ENCODE results near the gene GNG14.
"Not testable (repeated sequence)": the region's sequence is repeated elsewhere in the genome, so short reads cannot be mapped to it uniquely, and the experiment has no call there.

Gene GNG14

GRCh38 chr19:12667731-12668302 is 20.0 kb upstream of the GNG14 start:
- DNase-seq, result no peak

- DNase-seq, result no peak
Measured at GRCh38 chr19:12668346-12668745, 19.5 kb upstream of the GNG14 start.

- no peak for DNase-seq
Measured at GRCh38 chr19:12668932-12669269, 18.9 kb upstream of the GNG14 start.

GRCh38 chr19:12669270-12670158 is 18.3 kb upstream of the GNG14 start:
- DNase-seq, result peak; percentile 43 to 65

GRCh38 chr19:12670159-12670928 is 17.5 kb upstream of the GNG14 start:
- no peak for DNase-seq

GRCh38 chr19:12672744-12673143 is 15.1 kb upstream of the GNG14 start:
- DNase-seq, result no peak

GRCh38 chr19:12675399-12675798 is 12.4 kb upstream of the GNG14 start:
- no peak for DNase-seq

GRCh38 chr19:12675940-12676339 is 11.9 kb upstream of the GNG14 start:
- no peak for DNase-seq

- DNase-seq, result peak; percentile 67 to 73
Measured at GRCh38 chr19:12676384-12676792, 11.4 kb upstream of the GNG14 start.

- no peak for DNase-seq
Measured at GRCh38 chr19:12676928-12677327, 10.9 kb upstream of the GNG14 start.

- DNase-seq, result not testable (repeated sequence)
Measured at GRCh38 chr19:12678039-12678438, 9.8 kb upstream of the GNG14 start.

GRCh38 chr19:12680034-12680433 is 7.8 kb upstream of the GNG14 start:
- no peak for DNase-seq

- DNase-seq, result peak; percentile 95 to 96
Measured at GRCh38 chr19:12681074-12681987, 6.5 kb upstream of the GNG14 start, which contains the start of gene DHPS. Gene DHPS, minus strand, starts transcription at chr19:12681880. Its CDS starts 114 bp downstream, at chr19:12681766.

- DNase-seq, result no peak
Measured at GRCh38 chr19:12685831-12686230, 2.0 kb upstream of the GNG14 start.

GRCh38 chr19:12689012-12689411 is 1.2 kb downstream of the GNG14 start:
- DNase-seq, result no peak

GRCh38 chr19:12689581-12690216 is 1.9 kb downstream of the GNG14 start:
- no peak for DNase-seq

- DNase-seq, result no peak
Measured at GRCh38 chr19:12692960-12693359, 5.2 kb downstream of the GNG14 start.

- no peak for DNase-seq
Measured at GRCh38 chr19:12694641-12695040, 6.8 kb downstream of the GNG14 start.

GRCh38 chr19:12695096-12695495 is 7.3 kb downstream of the GNG14 start:
- no peak for DNase-seq

GRCh38 chr19:12695514-12695913 is 7.7 kb downstream of the GNG14 start:
- DNase-seq, result no peak

GRCh38 chr19:12695997-12696365 is 8.2 kb downstream of the GNG14 start:
- no peak for DNase-seq

All from NCI-H2081 (cell line).